ENCODE data around the gene PALS2. TPM values are rescaled to one million over a fixed set of nuclear protein-coding genes. Genes with fewer than 3 reads are reported as not detected.

PALS2 gene
- total RNA-seq, 2 donors from 2014 or later = 16.4 to 21.1 TPM

DNA sequence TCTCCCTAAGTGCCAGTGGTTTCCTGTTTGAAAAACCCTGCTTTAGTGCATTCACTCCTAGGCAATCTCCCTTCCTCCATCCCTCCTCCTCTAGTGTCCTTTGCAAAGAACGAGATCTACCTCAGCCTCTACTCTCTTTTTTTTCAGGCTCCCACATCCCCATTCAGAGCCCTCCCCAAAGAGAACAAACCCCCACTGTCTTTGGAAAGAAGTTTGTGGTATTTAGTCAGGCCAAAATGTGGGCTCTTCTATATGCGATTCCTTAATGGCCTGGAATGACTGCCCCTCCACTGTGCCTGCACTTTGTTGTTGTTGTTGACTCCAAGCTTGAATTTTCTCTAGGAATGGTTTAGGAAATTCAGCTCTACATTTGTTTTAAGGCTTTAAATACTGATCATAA lies 36.3 kb downstream of the PALS2 start:
- DNase-seq (ENCODE audit: low spot score) (no peak), ATAC-seq (ENCODE audit: insufficient number of reproducible peaks, low FRiP score, low read depth) (no peak)
- H3K27ac ChIP-seq = no peak overlapping the region
- H3K4me1 ChIP-seq (ENCODE audit: control insufficient read depth in 1 of 2, low read depth in 2 of 2) = peaks cover 0 to 8% of the 10 kb centered on the region in 2 donors
- TF ChIP-seq, protein P1, sequence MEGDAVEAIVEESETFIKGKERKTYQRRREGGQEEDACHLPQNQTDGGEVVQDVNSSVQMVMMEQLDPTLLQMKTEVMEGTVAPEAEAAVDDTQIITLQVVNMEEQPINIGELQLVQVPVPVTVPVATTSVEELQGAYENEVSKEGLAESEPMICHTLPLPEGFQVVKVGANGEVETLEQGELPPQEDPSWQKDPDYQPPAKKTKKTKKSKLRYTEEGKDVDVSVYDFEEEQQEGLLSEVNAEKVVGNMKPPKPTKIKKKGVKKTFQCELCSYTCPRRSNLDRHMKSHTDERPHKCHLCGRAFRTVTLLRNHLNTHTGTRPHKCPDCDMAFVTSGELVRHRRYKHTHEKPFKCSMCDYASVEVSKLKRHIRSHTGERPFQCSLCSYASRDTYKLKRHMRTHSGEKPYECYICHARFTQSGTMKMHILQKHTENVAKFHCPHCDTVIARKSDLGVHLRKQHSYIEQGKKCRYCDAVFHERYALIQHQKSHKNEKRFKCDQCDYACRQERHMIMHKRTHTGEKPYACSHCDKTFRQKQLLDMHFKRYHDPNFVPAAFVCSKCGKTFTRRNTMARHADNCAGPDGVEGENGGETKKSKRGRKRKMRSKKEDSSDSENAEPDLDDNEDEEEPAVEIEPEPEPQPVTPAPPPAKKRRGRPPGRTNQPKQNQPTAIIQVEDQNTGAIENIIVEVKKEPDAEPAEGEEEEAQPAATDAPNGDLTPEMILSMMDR (IDR thresholded peaks at IDR 0.05) = no peak
- H3K4me3 ChIP-seq = no peak overlapping the region
- no peaks in the 10 kb centered on the region for H3K36me3 ChIP-seq
- H3K27me3 ChIP-seq (replicated peaks; ENCODE audit: insufficient read depth) = no peaks in the 10 kb centered on the region
- no peaks in the 10 kb centered on the region for H3K9me3 ChIP-seq

DNA sequence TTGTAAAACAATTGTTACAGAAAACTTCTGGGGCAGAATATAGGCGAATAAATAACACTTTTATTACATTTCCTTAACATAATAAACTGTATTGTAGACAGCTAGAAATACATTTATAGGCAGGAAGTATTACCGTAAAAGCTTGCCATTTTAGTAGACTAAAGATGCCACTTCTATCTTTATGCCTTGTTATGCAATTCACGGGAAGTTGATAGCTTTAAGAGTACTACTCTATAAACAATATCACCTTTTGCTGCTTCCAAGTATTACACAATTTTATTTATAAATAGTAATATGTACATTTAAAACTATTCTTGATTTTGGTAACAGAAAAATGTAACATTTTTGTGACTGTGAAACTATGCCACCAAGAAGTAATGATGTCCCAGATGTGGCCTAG lies 37.9 kb downstream of the PALS2 start:
- no peak overlapping the region for H3K4me3 ChIP-seq
- ATAC-seq (ENCODE audit: insufficient number of reproducible peaks, low FRiP score, low read depth) = no peak

GRCh38 chr7:24617957-24618616 lies 44.8 kb downstream of the PALS2 start:
- peaks cover 0 to 6% of the 10 kb centered on the region in 2 donors for H3K4me1 ChIP-seq (ENCODE audit: control insufficient read depth in 1 of 2, low read depth in 2 of 2)
- ATAC-seq (ENCODE audit: insufficient number of reproducible peaks, low FRiP score, low read depth) (no peak), DNase-seq (ENCODE audit: low spot score) (no peak)
- H3K36me3 ChIP-seq = no peaks in the 10 kb centered on the region
- peaks cover 9% of the 10 kb centered on the region for H3K9me3 ChIP-seq
- H3K27me3 ChIP-seq (replicated peaks; ENCODE audit: insufficient read depth) = no peaks in the 10 kb centered on the region
- H3K27ac ChIP-seq = no peak overlapping the region
- TF ChIP-seq, protein P1 (IDR thresholded peaks at IDR 0.05) = no peak
- H3K4me3 ChIP-seq = no peak overlapping the region

More for the DNA sequence above, 37.9 kb downstream of the PALS2 start:
- TF ChIP-seq, protein P1 (IDR thresholded peaks at IDR 0.05) = no peak
- peaks cover 0 to 8% of the 10 kb centered on the region in 2 donors for H3K4me1 ChIP-seq (ENCODE audit: control insufficient read depth in 1 of 2, low read depth in 2 of 2)
- H3K9me3 ChIP-seq = no peaks in the 10 kb centered on the region
- DNase-seq (ENCODE audit: low spot score) = no peak
- no peak overlapping the region for H3K27ac ChIP-seq
- H3K27me3 ChIP-seq (replicated peaks; ENCODE audit: insufficient read depth) = no peaks in the 10 kb centered on the region
- H3K36me3 ChIP-seq = no peaks in the 10 kb centered on the region

- H3K4me1 ChIP-seq (ENCODE audit: control insufficient read depth in 1 of 2, low read depth in 2 of 2) = peaks cover 0 to 8% of the 10 kb centered on the region in 2 donors
- H3K9me3 ChIP-seq = peaks cover 9% of the 10 kb centered on the region
- TF ChIP-seq, protein P1 (IDR thresholded peaks at IDR 0.05) = no peak
- no peaks in the 10 kb centered on the region for H3K36me3 ChIP-seq
- no peaks in the 10 kb centered on the region for H3K27me3 ChIP-seq (replicated peaks; ENCODE audit: insufficient read depth)
- DNase-seq (ENCODE audit: low spot score) (no peak), ATAC-seq (ENCODE audit: insufficient number of reproducible peaks, low FRiP score, low read depth) (no peak)
- no peak overlapping the region for H3K4me3 ChIP-seq
- H3K27ac ChIP-seq = no peak overlapping the region
These were observed 46.7 kb downstream of the PALS2 start for GRCh38 chr7:24619978-24620377.

- H3K27ac ChIP-seq = no peak overlapping the region
- H3K36me3 ChIP-seq = no peaks in the 10 kb centered on the region
- H3K4me3 ChIP-seq = no peak overlapping the region
- TF ChIP-seq, protein P1 (IDR thresholded peaks at IDR 0.05) = no peak
- no peaks in the 10 kb centered on the region for H3K9me3 ChIP-seq
- H3K27me3 ChIP-seq (replicated peaks; ENCODE audit: insufficient read depth) = no peaks in the 10 kb centered on the region
- H3K4me1 ChIP-seq (ENCODE audit: control insufficient read depth in 1 of 2, low read depth in 2 of 2) = peaks cover 0 to 8% of the 10 kb centered on the region in 2 donors
- DNase-seq (ENCODE audit: low spot score) (no peak), ATAC-seq (ENCODE audit: insufficient number of reproducible peaks, low FRiP score, low read depth) (no peak)
These were observed 49.5 kb downstream of the PALS2 start for GRCh38 chr7:24622646-24623182.

Other genes starting within 250 kb of the PALS2 start
- gene GSDME, start 184.0 kb downstream of the PALS2 start, total RNA-seq = 10 to 100 TPM in 1 of 2 donors, 1 to 10 TPM in 1; 7.3 to 21.7 TPM